ENCODE measurements around the gene TMEM178A. TPM values are rescaled to one million over a fixed set of nuclear protein-coding genes. Genes with fewer than 3 reads are reported as not detected.

Gene TMEM178A
- 1.2 TPM for polyA plus RNA-seq (2012; ENCODE audit: insufficient read depth, insufficient read length, low read depth)

DNA sequence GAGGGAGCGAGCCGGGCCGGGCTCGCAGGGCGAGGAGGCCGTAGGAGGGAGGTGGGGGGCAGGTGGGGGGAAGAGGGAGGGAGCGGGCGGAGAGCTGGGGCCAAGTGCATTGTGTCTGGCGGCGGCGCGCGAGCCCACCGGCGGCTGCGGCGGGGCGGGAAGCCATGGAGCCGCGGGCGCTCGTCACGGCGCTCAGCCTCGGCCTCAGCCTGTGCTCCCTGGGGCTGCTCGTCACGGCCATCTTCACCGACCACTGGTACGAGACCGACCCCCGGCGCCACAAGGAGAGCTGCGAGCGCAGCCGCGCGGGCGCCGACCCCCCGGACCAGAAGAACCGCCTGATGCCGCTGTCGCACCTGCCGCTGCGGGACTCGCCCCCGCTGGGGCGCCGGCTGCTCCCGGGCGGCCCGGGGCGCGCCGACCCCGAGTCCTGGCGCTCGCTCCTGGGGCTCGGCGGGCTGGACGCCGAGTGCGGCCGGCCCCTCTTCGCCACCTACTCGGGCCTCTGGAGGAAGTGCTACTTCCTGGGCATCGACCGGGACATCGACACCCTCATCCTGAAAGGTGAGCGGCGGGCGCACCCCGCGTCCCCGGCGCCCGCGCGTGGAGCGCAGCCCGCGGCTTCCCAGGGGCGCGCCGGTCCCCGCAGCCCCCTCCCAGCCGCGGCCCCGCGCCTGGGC is at the start of gene TMEM178A:
Gene TMEM178A (plus strand): TSS at position 107 of the 680 bp plus-strand sequence. CDS start 58 bp downstream, at position 165.
- peaks cover 66% of the 10 kb centered on the region for H3K27me3 ChIP-seq
- peak within 1 kb of the TSS; percentile 31 for H3K4me3 ChIP-seq (ENCODE audit: low read depth, low read length)
- H3K4me1 ChIP-seq: peaks cover 4% of the 10 kb centered on the region; the same call in 1 of the 2 replicates
- no peaks in the 10 kb centered on the region for H3K36me3 ChIP-seq
- TF ChIP-seq CTCF (IDR thresholded peaks at IDR 0.05; ENCODE audit: low read depth, low read length): no peak
- H3K9me3 ChIP-seq: no peaks in the 10 kb centered on the region
- peak; percentile 30 for DNase-seq

DNA sequence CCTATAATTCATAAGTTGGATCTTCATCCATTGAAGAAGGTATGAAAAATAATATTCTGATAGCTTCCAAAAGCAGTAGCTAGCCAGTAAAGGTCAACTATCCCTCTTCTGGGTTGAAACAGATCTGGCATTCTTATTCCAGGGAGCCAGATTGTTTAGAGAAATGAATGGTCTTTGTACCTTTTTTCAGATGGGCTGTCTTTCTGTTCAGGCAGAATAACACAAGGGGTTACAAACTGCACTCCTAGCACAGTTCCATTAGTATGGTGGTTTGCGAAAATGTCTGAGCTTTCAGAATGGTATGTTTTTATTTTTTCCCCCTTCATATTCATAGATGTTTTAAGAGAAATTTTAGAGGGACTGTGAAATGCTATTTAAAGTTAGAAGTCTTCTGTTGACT is 47.5 kb upstream of the TMEM178A start:
- Histone ChIP-seq H3K4me1 (0 out of 2 replicates have a peak, but pooled peaks cover 4% of the 10 kb centered on the region), H3K27me3 (no peaks in the 10 kb centered on the region), H3K36me3 (no peaks in the 10 kb centered on the region), H3K4me3 (ENCODE audit: low read depth, low read length) (no peak overlapping the region), H3K9me3 (no peaks in the 10 kb centered on the region)
- TF ChIP-seq CTCF (IDR thresholded peaks at IDR 0.05; ENCODE audit: low read depth, low read length): no peak
- no peak for DNase-seq

- H3K9me3 ChIP-seq: no peaks in the 10 kb centered on the region
- no peak overlapping the region for H3K4me3 ChIP-seq (ENCODE audit: low read depth, low read length)
- H3K27me3 ChIP-seq: no peaks in the 10 kb centered on the region
- 0 out of 2 replicates have a peak, but pooled peaks cover 4% of the 10 kb centered on the region for H3K4me1 ChIP-seq
- H3K36me3 ChIP-seq: no peaks in the 10 kb centered on the region
- no peak for TF ChIP-seq CTCF (IDR thresholded peaks at IDR 0.05; ENCODE audit: low read depth, low read length)
- no peak for DNase-seq
These were observed 47.0 kb upstream of the TMEM178A start for GRCh38 chr2:39618736-39619135.

- Histone ChIP-seq H3K4me1 (0 out of 2 replicates have a peak, but pooled peaks cover 4% of the 10 kb centered on the region), H3K4me3 (ENCODE audit: low read depth, low read length) (no peak overlapping the region), H3K36me3 (no peaks in the 10 kb centered on the region), H3K9me3 (no peaks in the 10 kb centered on the region), H3K27me3 (no peaks in the 10 kb centered on the region)
- no peak for TF ChIP-seq CTCF (IDR thresholded peaks at IDR 0.05; ENCODE audit: low read depth, low read length)
- peak; percentile 41 for DNase-seq
These were observed 45.6 kb upstream of the TMEM178A start for GRCh38 chr2:39620067-39620466.

DNA sequence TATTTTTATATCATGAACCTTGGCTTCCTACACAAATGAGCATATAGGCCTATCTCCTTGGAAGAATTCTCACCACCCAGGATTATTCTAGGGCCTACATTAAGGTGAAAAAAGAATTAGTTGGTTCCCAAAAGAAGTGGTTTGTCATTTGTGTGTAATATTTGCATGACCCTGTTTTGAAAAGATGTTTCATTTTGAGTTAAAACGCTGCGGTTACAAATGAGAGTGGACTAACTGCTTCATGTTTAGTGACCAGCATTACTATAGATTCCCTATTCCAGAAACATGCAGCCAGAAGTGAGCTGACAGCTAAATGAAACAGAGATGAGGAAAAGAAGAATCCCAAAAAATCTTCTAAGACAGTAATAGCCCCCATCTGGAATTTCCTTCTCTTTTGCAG is 44.1 kb upstream of the TMEM178A start:
- no peak for TF ChIP-seq CTCF (IDR thresholded peaks at IDR 0.05; ENCODE audit: low read depth, low read length)
- no peak overlapping the region for H3K4me3 ChIP-seq (ENCODE audit: low read depth, low read length)
- H3K4me1 ChIP-seq: 0 out of 2 replicates have a peak, but pooled peaks cover 4% of the 10 kb centered on the region
- no peak for DNase-seq
- H3K9me3 ChIP-seq: no peaks in the 10 kb centered on the region; the same call in 1 of the 2 replicates
- H3K36me3 ChIP-seq: no peaks in the 10 kb centered on the region
- H3K27me3 ChIP-seq: no peaks in the 10 kb centered on the region

DNA sequence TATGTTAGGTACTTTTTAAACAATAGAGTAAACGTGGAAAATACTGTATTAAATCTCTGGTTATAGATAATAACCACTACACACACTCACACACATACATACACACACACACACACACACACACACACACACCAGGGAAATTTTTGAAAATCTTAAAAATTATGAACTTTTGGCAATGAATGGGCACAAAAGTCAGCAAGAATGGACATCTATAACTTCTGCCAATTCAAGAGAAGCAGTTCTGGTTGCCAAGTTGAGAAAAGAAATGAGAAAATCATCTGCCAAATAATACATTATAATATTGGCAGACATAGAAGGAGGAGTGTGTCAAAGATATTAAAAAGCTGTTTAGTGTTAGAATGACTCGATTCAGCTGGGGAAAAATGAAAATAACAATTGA is 42.9 kb upstream of the TMEM178A start:
- no peak for DNase-seq
- Histone ChIP-seq H3K36me3 (no peaks in the 10 kb centered on the region), H3K4me1 (0 out of 2 replicates have a peak, but pooled peaks cover 4% of the 10 kb centered on the region), H3K4me3 (ENCODE audit: low read depth, low read length) (no peak overlapping the region), H3K9me3 (no peaks in the 10 kb centered on the region; the same call in 1 of the 2 replicates), H3K27me3 (no peaks in the 10 kb centered on the region)
- no peak for TF ChIP-seq CTCF (IDR thresholded peaks at IDR 0.05; ENCODE audit: low read depth, low read length)
